HCT116 (cell line): Measurements from ENCODE around the gene ASPHD2. TPM values are rescaled to one million over a fixed set of nuclear protein-coding genes. Genes with fewer than 3 reads are reported as not detected.

ENCODE experiments used
- ATAC-seq: fragments of 200-7000 bp; cut with Tn5 transposase; 2 replicates; pipeline ENCODE4 v1.9.1; 2020; ENCODE audit warnings: mild to moderate bottlenecking, moderate library complexity
- BruUV-seq: library from RNA; stranded (reverse); fragments of 400-500 nt; replicated peaks from 2 replicates; lab custom pipeline; 2021; lab: Mats Ljungman, UMichigan
- CTCF ChIA-PET: fragments of 300-600 bp; sonication (Branson Sonifier 250); formaldehyde crosslinking; loops from one replicate; lab custom pipeline; 2021; ENCODE audit warnings: antibody characterized with exemption; lab: Charles Lee
- POLR2A ChIA-PET: fragments of 300-600, 350-600 bp; sonication (Branson Sonifier 250); formaldehyde crosslinking; loops from one replicate; lab custom pipeline; 2021; ENCODE audit warnings: antibody characterized with exemption; lab: Charles Lee
- RAD21 ChIA-PET, 2 experiments: fragments of 300-600 bp; sonication (Branson Sonifier 250); formaldehyde crosslinking; loops; one replicate each; lab custom pipeline; 2023; ENCODE audit warnings: low total read pairs in 2 of 2; ENCODE audit not compliant: uncharacterized antibody in 2 of 2, unreplicated experiment in 2 of 2, low non-redundant PET in 1 of 2; lab: Charles Lee
- DNase-seq: peaks from one replicate; pipeline ENCODE4 v3.0.0-alpha.2; 2010; ENCODE audit warnings: low read depth, low spot score
- H2AFZ ChIP-seq: fragments of 200-600 bp; shearing (Covaris generic), sonication (generic); 2 replicates; pipeline ENCODE4 v1.6.1; 2017; ENCODE audit warnings: low read depth, mixed run types, mixed read lengths, antibody characterized with exemption, low read length; ENCODE audit not compliant: poor library complexity, severe bottlenecking
- H3K27ac ChIP-seq: 2 replicates; pipeline ENCODE4 v1.5.1; 2012; ENCODE audit warnings: low read depth, low read length
- H3K27me3 ChIP-seq: fragments of 200-600 bp; sonication (generic); 2 replicates; pipeline ENCODE4 v1.6.1; 2016; ENCODE audit warnings: mixed run types, low read length, mixed read lengths; ENCODE audit not compliant: insufficient read depth
- H3K36me3 ChIP-seq, 2 experiments: fragments of 200-500 bp in 1 of 2; fragments of 200-600 bp in 1 of 2; sonication (Bioruptor generic) in 1 of 2; sonication (generic) in 1 of 2; 2 replicates each; pipeline versions ENCODE4 v1.5.1 to v1.6.1; 2014 to 2016; ENCODE audit warnings: low read length in 2 of 2, inconsistent platforms in 1 of 2, mixed read lengths in 1 of 2, mixed run types in 1 of 2; ENCODE audit not compliant: insufficient read depth in 2 of 2, control insufficient read depth in 1 of 2
- H3K4me1 ChIP-seq, 2 experiments: fragments of 200-600 bp in 1 of 2; sonication (generic) in 1 of 2; 2 replicates each; pipeline versions ENCODE4 v1.5.1 to v1.6.1; 2012 to 2017; ENCODE audit warnings: low read length in 2 of 2, inconsistent platforms in 1 of 2, mild to moderate bottlenecking in 1 of 2, mixed read lengths in 1 of 2, mixed run types in 1 of 2, moderate library complexity in 1 of 2; ENCODE audit not compliant: insufficient read depth in 2 of 2, control insufficient read depth in 1 of 2
- H3K4me2 ChIP-seq: fragments of 200-600 bp; sonication (generic); 2 replicates; pipeline ENCODE4 v1.6.1; 2017; ENCODE audit warnings: mixed run types, low read length, mixed read lengths
- H3K4me3 ChIP-seq, 2 experiments: fragments of 200-600 bp in 1 of 2; sonication (generic) in 1 of 2; replicated peaks in 1 of 2; 2 replicates each; pipeline ENCODE4 v1.5.1; 2011 to 2016; ENCODE audit warnings: low read length in 2 of 2, control low read depth in 1 of 2, low read depth in 1 of 2, mild to moderate bottlenecking in 1 of 2, mixed read lengths in 1 of 2, mixed run types in 1 of 2
- H3K79me2 ChIP-seq: fragments of 200-600 bp; sonication (generic); 2 replicates; pipeline ENCODE4 v1.6.1; 2017; ENCODE audit warnings: mild to moderate bottlenecking, mixed run types, low read length, moderate library complexity, mixed read lengths; ENCODE audit not compliant: insufficient read depth
- H3K9ac ChIP-seq: fragments of 200-600 bp; sonication (generic); 2 replicates; pipeline ENCODE4 v1.6.1; 2016; ENCODE audit warnings: low read length, mixed read lengths
- H3K9me2 ChIP-seq: fragments of 200-600 bp; sonication (generic), shearing (Covaris generic); 2 replicates; pipeline ENCODE4 v1.6.1; 2017; ENCODE audit warnings: mixed run types, mild to moderate bottlenecking, moderate library complexity; ENCODE audit not compliant: insufficient read depth
- H3K9me3 ChIP-seq, 2 experiments: fragments of 200-500 bp in 1 of 2; fragments of 200-600 bp in 1 of 2; sonication (Bioruptor generic) in 1 of 2; sonication (generic) in 1 of 2; 2 replicates each; pipeline ENCODE4 v1.6.1; 2014 to 2017; ENCODE audit warnings: low read length in 2 of 2, mixed read lengths in 2 of 2, inconsistent platforms in 1 of 2, low read depth in 1 of 2, mild to moderate bottlenecking in 1 of 2, mixed run types in 1 of 2, moderate library complexity in 1 of 2; ENCODE audit not compliant: control insufficient read depth in 1 of 2, insufficient read depth in 1 of 2
- H4K20me1 ChIP-seq: fragments of 200-600 bp; sonication (generic), shearing (Covaris generic); 2 replicates; pipeline ENCODE4 v1.6.1; 2017; ENCODE audit warnings: mixed run types, mild to moderate bottlenecking, moderate library complexity; ENCODE audit not compliant: insufficient read depth
- ELF1 ChIP-seq: IDR thresholded peaks from 2 replicates; pipeline ENCODE4 v1.6.1; 2012; ENCODE audit warnings: low read depth, borderline replicate concordance
- EZH2 ChIP-seq: fragments of 200-600 bp; sonication (generic); IDR thresholded peaks from 2 replicates; pipeline ENCODE4 v1.6.1; 2017; ENCODE audit warnings: antibody characterized with exemption, mixed run types
- FOSL1 ChIP-seq: IDR thresholded peaks from 2 replicates; pipeline ENCODE4 v1.6.1; 2012; ENCODE audit warnings: low read depth
- JUND ChIP-seq: IDR thresholded peaks from 2 replicates; pipeline ENCODE4 v1.6.1; 2012
- POLR2A ChIP-seq: IDR thresholded peaks from 2 replicates; pipeline ENCODE4 v1.7.0; 2011; ENCODE audit warnings: borderline replicate concordance; ENCODE audit not compliant: insufficient read depth, insufficient read length; ENCODE audit errors: extremely low read depth
- POLR2AphosphoS5 ChIP-seq: IDR thresholded peaks from 2 replicates; pipeline ENCODE4 v1.6.1; 2011; ENCODE audit warnings: mild to moderate bottlenecking, low read depth, low read length, moderate library complexity
- TCF7L2 ChIP-seq: IDR thresholded peaks from 2 replicates; pipeline ENCODE4 v1.7.0; 2011; ENCODE audit warnings: borderline replicate concordance, inconsistent platforms; ENCODE audit not compliant: insufficient read depth, insufficient read length; ENCODE audit errors: extremely low read depth
- YY1 ChIP-seq: IDR thresholded peaks from 2 replicates; pipeline ENCODE4 v1.6.1; 2011; ENCODE audit warnings: low read length, low read depth, moderate library complexity, mild to moderate bottlenecking; ENCODE audit not compliant: insufficient replicate concordance; ENCODE audit errors: extremely low read depth
- ZFX ChIP-seq: fragments of 450-650 bp; IDR thresholded peaks from 2 replicates; pipeline ENCODE4 v1.6.1; 2017
- intact Hi-C: fragments of 100-400 bp; cut with micrococcal nuclease; formaldehyde crosslinking; loops from 2 replicates; pipeline ENCODE4 v1.10.0; 2022
- total RNA-seq: library from RNA; stranded (reverse); gene quantifications from one replicate; pipeline ENCODE4 v1.2.1, GENCODE V29; 2021; ENCODE audit not compliant: unreplicated experiment
- TF ChIP-seq, protein P1 (sequence below): IDR thresholded peaks from 2 replicates; pipeline ENCODE4 v1.6.1; 2012
- TF ChIP-seq, protein P2 (sequence below): IDR thresholded peaks from 2 replicates; pipeline ENCODE4 v1.6.1; 2011; ENCODE audit warnings: mild to moderate bottlenecking, low read length, moderate library complexity; ENCODE audit not compliant: insufficient replicate concordance; ENCODE audit errors: extremely low read depth
- TF ChIP-seq, protein P3 (sequence below): IDR thresholded peaks from 2 replicates; pipeline ENCODE4 v1.6.1; 2012; ENCODE audit warnings: low read depth

The ASPHD2 gene
- total RNA-seq, 1 experiment from 2014 or later, result 4.1 TPM

DNA sequence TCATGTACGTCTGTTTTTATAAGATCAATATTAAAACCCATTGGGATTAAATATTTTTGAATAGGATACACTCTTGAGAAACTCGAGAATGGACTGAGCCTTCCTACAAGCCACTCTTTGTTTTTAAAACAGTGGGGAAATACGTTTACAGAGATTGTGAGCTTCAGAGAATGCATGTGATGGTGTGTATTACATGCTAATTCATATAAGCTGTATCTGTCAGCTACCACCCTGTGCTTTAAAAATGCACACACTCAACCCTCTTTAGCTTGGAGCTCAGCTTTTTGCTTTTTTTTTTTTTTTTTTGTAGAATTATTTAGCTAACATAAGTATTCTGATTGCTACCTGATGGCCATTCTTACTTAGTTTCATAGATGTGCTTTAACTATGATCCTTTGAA, 46.3 kb upstream of the ASPHD2 start:
- no peak for ATAC-seq
- H3K9me2 ChIP-seq, result no peaks in the 10 kb centered on the region
- CTCF ChIA-PET, result interaction anchor here (1.6 to 1.8 kb wide), 2 partner anchors 16 to 18 kb away, joined by 5 to 7 read pairs; no protein-coding TSS in a partner anchor
- TF ChIP-seq ZFX (no peak), FOSL1 (no peak), POLR2AphosphoS5 (no peak), POLR2A (no peak), ELF1 (no peak), EZH2 (no peak), TCF7L2 (no peak), YY1 (no peak), JUND (no peak)
- TF ChIP-seq, protein P1, sequence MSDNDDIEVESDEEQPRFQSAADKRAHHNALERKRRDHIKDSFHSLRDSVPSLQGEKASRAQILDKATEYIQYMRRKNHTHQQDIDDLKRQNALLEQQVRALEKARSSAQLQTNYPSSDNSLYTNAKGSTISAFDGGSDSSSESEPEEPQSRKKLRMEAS, result no peak
- TF ChIP-seq, protein P2, sequence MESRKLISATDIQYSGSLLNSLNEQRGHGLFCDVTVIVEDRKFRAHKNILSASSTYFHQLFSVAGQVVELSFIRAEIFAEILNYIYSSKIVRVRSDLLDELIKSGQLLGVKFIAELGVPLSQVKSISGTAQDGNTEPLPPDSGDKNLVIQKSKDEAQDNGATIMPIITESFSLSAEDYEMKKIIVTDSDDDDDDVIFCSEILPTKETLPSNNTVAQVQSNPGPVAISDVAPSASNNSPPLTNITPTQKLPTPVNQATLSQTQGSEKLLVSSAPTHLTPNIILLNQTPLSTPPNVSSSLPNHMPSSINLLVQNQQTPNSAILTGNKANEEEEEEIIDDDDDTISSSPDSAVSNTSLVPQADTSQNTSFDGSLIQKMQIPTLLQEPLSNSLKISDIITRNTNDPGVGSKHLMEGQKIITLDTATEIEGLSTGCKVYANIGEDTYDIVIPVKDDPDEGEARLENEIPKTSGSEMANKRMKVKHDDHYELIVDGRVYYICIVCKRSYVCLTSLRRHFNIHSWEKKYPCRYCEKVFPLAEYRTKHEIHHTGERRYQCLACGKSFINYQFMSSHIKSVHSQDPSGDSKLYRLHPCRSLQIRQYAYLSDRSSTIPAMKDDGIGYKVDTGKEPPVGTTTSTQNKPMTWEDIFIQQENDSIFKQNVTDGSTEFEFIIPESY, result no peak
- TF ChIP-seq, protein P3, sequence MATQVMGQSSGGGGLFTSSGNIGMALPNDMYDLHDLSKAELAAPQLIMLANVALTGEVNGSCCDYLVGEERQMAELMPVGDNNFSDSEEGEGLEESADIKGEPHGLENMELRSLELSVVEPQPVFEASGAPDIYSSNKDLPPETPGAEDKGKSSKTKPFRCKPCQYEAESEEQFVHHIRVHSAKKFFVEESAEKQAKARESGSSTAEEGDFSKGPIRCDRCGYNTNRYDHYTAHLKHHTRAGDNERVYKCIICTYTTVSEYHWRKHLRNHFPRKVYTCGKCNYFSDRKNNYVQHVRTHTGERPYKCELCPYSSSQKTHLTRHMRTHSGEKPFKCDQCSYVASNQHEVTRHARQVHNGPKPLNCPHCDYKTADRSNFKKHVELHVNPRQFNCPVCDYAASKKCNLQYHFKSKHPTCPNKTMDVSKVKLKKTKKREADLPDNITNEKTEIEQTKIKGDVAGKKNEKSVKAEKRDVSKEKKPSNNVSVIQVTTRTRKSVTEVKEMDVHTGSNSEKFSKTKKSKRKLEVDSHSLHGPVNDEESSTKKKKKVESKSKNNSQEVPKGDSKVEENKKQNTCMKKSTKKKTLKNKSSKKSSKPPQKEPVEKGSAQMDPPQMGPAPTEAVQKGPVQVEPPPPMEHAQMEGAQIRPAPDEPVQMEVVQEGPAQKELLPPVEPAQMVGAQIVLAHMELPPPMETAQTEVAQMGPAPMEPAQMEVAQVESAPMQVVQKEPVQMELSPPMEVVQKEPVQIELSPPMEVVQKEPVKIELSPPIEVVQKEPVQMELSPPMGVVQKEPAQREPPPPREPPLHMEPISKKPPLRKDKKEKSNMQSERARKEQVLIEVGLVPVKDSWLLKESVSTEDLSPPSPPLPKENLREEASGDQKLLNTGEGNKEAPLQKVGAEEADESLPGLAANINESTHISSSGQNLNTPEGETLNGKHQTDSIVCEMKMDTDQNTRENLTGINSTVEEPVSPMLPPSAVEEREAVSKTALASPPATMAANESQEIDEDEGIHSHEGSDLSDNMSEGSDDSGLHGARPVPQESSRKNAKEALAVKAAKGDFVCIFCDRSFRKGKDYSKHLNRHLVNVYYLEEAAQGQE, result no peak
- TF ChIP-seq, all 23 proteins: peak for 0
- DNase-seq, result no peak
- no peak overlapping the region for H2AFZ ChIP-seq
- POLR2A ChIA-PET, result no interaction called here
- no peaks in the 10 kb centered on the region for H3K79me2 ChIP-seq
- H3K27me3 ChIP-seq, result peaks cover 62% of the 10 kb centered on the region
- BruUV-seq, result no TSS peak
- intact Hi-C loops, result no loop called here
- no peak overlapping the region for H3K4me2 ChIP-seq
- RAD21 ChIA-PET, result no interaction called here
- no peaks in the 10 kb centered on the region for H3K9me3 ChIP-seq
- H4K20me1 ChIP-seq, result no peaks in the 10 kb centered on the region
- H3K4me1 ChIP-seq, result no peaks in the 10 kb centered on the region
- no peaks in the 10 kb centered on the region for H3K36me3 ChIP-seq
- no peak overlapping the region for H3K4me3 ChIP-seq
- H3K9ac ChIP-seq, result no peak overlapping the region
- no peak overlapping the region for H3K27ac ChIP-seq
